Subcutaneous adipose tissue (tissue), 4 donors: ENCODE results near the gene LRRC4B. TPM values are rescaled to one million over a fixed set of nuclear protein-coding genes. Genes with fewer than 3 reads are reported as not detected.

Experiments
- CTCF ChIP-seq: fragments of 450-650 bp; IDR thresholded peaks from one replicate; pipeline ENCODE4 v1.5.1; 2016; ENCODE audit warnings: low read depth, mild to moderate bottlenecking, control low read depth, antibody characterized with exemption, moderate library complexity
- total RNA-seq, 4 donors: library from RNA; depleted of rRNA; stranded (reverse); fragments of >200 nt; gene quantifications; one replicate each; pipeline ENCODE4 v1.1.0, GENCODE V29; 2016

The LRRC4B gene
- total RNA-seq, 4 donors from 2014 or later: 0.19 to 0.34 (median 0.22) TPM; not detected in 1

- TF ChIP-seq CTCF: no peak
These were observed 45.4 kb downstream of the LRRC4B start for GRCh38 chr19:50522881-50523280.

- no peak for TF ChIP-seq CTCF
These were observed 47.3 kb downstream of the LRRC4B start for GRCh38 chr19:50520822-50521465.

GRCh38 chr19:50519006-50519575 is 49.1 kb downstream of the LRRC4B start:
- TF ChIP-seq CTCF: no peak

- no peak for TF ChIP-seq CTCF
These were observed 49.9 kb downstream of the LRRC4B start for GRCh38 chr19:50518091-50519005.

- TF ChIP-seq CTCF: no peak
These were observed 50.5 kb downstream of the LRRC4B start for GRCh38 chr19:50517704-50518075.

- TF ChIP-seq CTCF: no peak
These were observed 51.1 kb downstream of the LRRC4B start for GRCh38 chr19:50516964-50517703.
